GM06990 (cell line): ENCODE results near the gene PSMB9.

Experiments used
- DNase-seq: peaks from one replicate; pipeline ENCODE4 v3.0.0-alpha.2; 2011; ENCODE audit not compliant: insufficient read length; ENCODE audit errors: extremely low read depth
- H3K27me3 ChIP-seq: replicated peaks from 2 replicates; pipeline ENCODE4 v1.6.0; 2011; ENCODE audit warnings: low read length; ENCODE audit not compliant: control insufficient read depth, insufficient read depth
- H3K36me3 ChIP-seq: 2 replicates; pipeline ENCODE4 v1.5.1; 2011; ENCODE audit warnings: low read length; ENCODE audit not compliant: control insufficient read depth, insufficient read depth
- H3K4me3 ChIP-seq: replicated peaks from 2 replicates; pipeline ENCODE4 v1.5.1; 2011; ENCODE audit warnings: low read depth, mild to moderate bottlenecking, control low read depth, low read length
- CTCF ChIP-seq: IDR thresholded peaks from 2 replicates; pipeline ENCODE4 v1.5.1; 2011; ENCODE audit warnings: low read length, control low read depth, mild to moderate bottlenecking, inconsistent platforms; ENCODE audit not compliant: insufficient read depth, poor library complexity, severe bottlenecking

PSMB9 gene

GRCh38 chr6:32858194-32858593 is 4.2 kb downstream of the PSMB9 start:
- peaks cover 9% of the 10 kb centered on the region for H3K36me3 ChIP-seq
- no peak overlapping the region for H3K4me3 ChIP-seq
- no peak for DNase-seq
- H3K27me3 ChIP-seq: no peaks in the 10 kb centered on the region
- no peak for TF ChIP-seq CTCF

- Histone ChIP-seq H3K27me3 (no peaks in the 10 kb centered on the region), H3K4me3 (no peak overlapping the region), H3K36me3 (peaks cover 9% of the 10 kb centered on the region)
- no peak for DNase-seq
- TF ChIP-seq CTCF: no peak
These were observed 6.7 kb downstream of the PSMB9 start for GRCh38 chr6:32860674-32861073.

GRCh38 chr6:32862725-32863124 is 8.7 kb downstream of the PSMB9 start:
- H3K4me3 ChIP-seq: no peak overlapping the region
- no peak for DNase-seq
- no peaks in the 10 kb centered on the region for H3K27me3 ChIP-seq
- no peak for TF ChIP-seq CTCF
- peaks cover 7% of the 10 kb centered on the region for H3K36me3 ChIP-seq

- TF ChIP-seq CTCF: no peak
- no peak overlapping the region for H3K4me3 ChIP-seq
- H3K36me3 ChIP-seq: no peaks in the 10 kb centered on the region; the same call in 1 of the 2 replicates
These were observed 11.9 kb downstream of the PSMB9 start for GRCh38 chr6:32865724-32866443.

GRCh38 chr6:32867022-32867477 is 13.1 kb downstream of the PSMB9 start:
- peak overlapping the region; percentile 13; the same call in 1 of the 2 replicates for H3K4me3 ChIP-seq
- no peaks in the 10 kb centered on the region for H3K27me3 ChIP-seq
- no peak for DNase-seq
- TF ChIP-seq CTCF: no peak
- H3K36me3 ChIP-seq: no peaks in the 10 kb centered on the region; the same call in 1 of the 2 replicates

More at GRCh38 chr6:32865724-32866443, 11.9 kb downstream of the PSMB9 start:
- no peaks in the 10 kb centered on the region for H3K27me3 ChIP-seq
- DNase-seq: no peak
